Heart left ventricle (tissue), 16 donors: ENCODE results near the gene CRISPLD2. TPM values are rescaled to one million over a fixed set of nuclear protein-coding genes. Genes with fewer than 3 reads are reported as not detected.
A peak's percentile ranks its signal among the peaks of the same experiment; 100 is the strongest.

ENCODE experiments used
- ATAC-seq, 4 donors: fragments of 200-7000 bp; cut with Tn5 transposase; one replicate each; pipeline ENCODE4 v1.9.1; 2020 to 2022; ENCODE audit warnings: moderate library complexity in 4 of 4, mild to moderate bottlenecking in 3 of 4, moderate number of reproducible peaks in 1 of 4
- DNase-seq, 5 donors: peaks; one replicate each; pipeline ENCODE4 v3.0.0-alpha.2; 2020
- H3K27ac ChIP-seq, 12 donors: fragments of 200-600 bp; sonication (generic) in 4 of 12; one replicate each; pipeline versions ENCODE4 v1.5.0 to v1.8.0; 2016 to 2022; ENCODE audit warnings: mild to moderate bottlenecking in 2 of 12
- H3K27me3 ChIP-seq, 9 donors: fragments of 200-600 bp; sonication (generic) in 2 of 9; one replicate each; pipeline versions ENCODE4 v1.5.1 to v1.8.0; 2016 to 2022; ENCODE audit warnings: mild to moderate bottlenecking in 3 of 9
- H3K36me3 ChIP-seq, 9 donors: fragments of 200-600 bp; sonication (generic) in 2 of 9; one replicate each; pipeline versions ENCODE4 v1.5.0 to v1.8.0; 2018 to 2022; ENCODE audit warnings: mild to moderate bottlenecking in 2 of 9
- H3K4me1 ChIP-seq, 12 donors: fragments of 200-600 bp; sonication (generic) in 4 of 12; one replicate each; pipeline versions ENCODE4 v1.5.0 to v1.8.0; 2016 to 2022; ENCODE audit warnings: mild to moderate bottlenecking in 3 of 12
- H3K4me3 ChIP-seq, 12 donors: fragments of 200-600 bp; sonication (generic) in 4 of 12; one replicate each; pipeline versions ENCODE4 v1.5.0 to v1.8.0; 2017 to 2022; ENCODE audit warnings: mild to moderate bottlenecking in 9 of 12, moderate library complexity in 4 of 12
- H3K9me3 ChIP-seq, 12 donors: fragments of 200-600 bp; sonication (generic) in 4 of 12; one replicate each; pipeline versions ENCODE4 v1.5.0 to v1.8.0; 2016 to 2022; ENCODE audit warnings: mild to moderate bottlenecking in 1 of 12
- CTCF ChIP-seq, 12 donors: fragments of 200-600 bp; sonication (generic) in 4 of 12; IDR thresholded peaks; one replicate each; pipeline versions ENCODE4 v1.5.0 to v1.8.0; 2018 to 2022; ENCODE audit warnings: antibody characterized with exemption in 12 of 12, mild to moderate bottlenecking in 5 of 12
- POLR2A ChIP-seq, 2 donors: fragments of 450-650 bp; IDR thresholded peaks; one replicate each; pipeline ENCODE4 v1.6.1; 2017; ENCODE audit warnings: antibody characterized with exemption in 2 of 2, mild to moderate bottlenecking in 2 of 2, moderate library complexity in 2 of 2
- WGBS, 4 donors: extraction: QIAGEN DNeasy Blood & Tissue Kit in 2 of 4; methylation state at CpG; one replicate each; pipeline versions ENCODE4 v1.1.5 to v1.1.7; 2013 to 2018; 5-methylcytosine and 5-hydroxymethylcytosine counted together
- intact Hi-C, 10 donors: fragments of 100-400 bp; cut with DNase I; formaldehyde crosslinking; loops; one replicate each; pipeline versions ENCODE4 v1.11.1 to v1.14.2; 2022
- polyA plus RNA-seq, 2 donors: library from polyadenylated mRNA; stranded (reverse); fragments of 200-250 nt; gene quantifications; one replicate each; pipeline ENCODE4 v1.2.3, GENCODE V29; 2013
- total RNA-seq, 9 donors: library from RNA; depleted of rRNA in 2 of 9; stranded (reverse); fragments of >200 nt in 2 of 9; fragmentation: NEBNext Ultra II Directional in 3 of 9; extraction: Animal tissue kit (Norgen Biotek cat#: 25700) in 3 of 9; gene quantifications; one replicate each; pipeline versions ENCODE4 v1.1.0 to v1.2.4, GENCODE V29; 2016 to 2023
- donor health status: ischemic (EF 13 %, LVEDD 7.1; RV severe dilation, severe dysfunction).
- donor health status: healthy with polysubstance abuse.
- donor health status: DM: no; HTN: yes; CAD: no.
- donor health status: DM: no; HTN: no; CAD: no.
- donor health status: ischemic (EF 25% LVEDD 6.9; RV normal size, moderate dysfunction).
- donor health status: ischemic (EF 25% LVEDD 5.7; RV mildly dilated, moderate dysfunction).
- donor health status: healthy.
- donor health status: DM: yes; HTN: yes; CAD: no.
- donor health status: ischemic (EF 35%, LVEDD 5.7; RV mildly dilated, moderate dysfunction).
- donor health status: nonischemic (EF 11% LVEDD 7.7; RV severe dilation, severe dysfunction).
- donor health status: DM: yes; HTN: yes; CAD: no.
- donor health status: PGD.
- donor health status: ischemic (EF 29% LVEDD 5.4; RV normal size, mild dysfunction).
- donor health status: nonischemic (EF 23%, LVEDD 6.1; RV moderate dilation, normal function).

The CRISPLD2 gene
- total and polyA plus RNA-seq, 11 donors, result 8.0 to 153 (median 12.9) TPM

GRCh38 chr16:84845496-84846002 is 25.8 kb downstream of the CRISPLD2 start:
- Histone ChIP-seq H3K4me3 (no peak overlapping the region), H3K36me3 (peaks cover 0 to 32% (median 3%) of the 10 kb centered on the region in 9 donors), H3K9me3 (no peaks in the 10 kb centered on the region), H3K27ac (no peak overlapping the region), H3K4me1 (peaks cover 0 to 19% (median 0%) of the 10 kb centered on the region in 12 donors), H3K27me3 (peaks cover 0 to 13% (median 3%) of the 10 kb centered on the region in 9 donors)
- DNase-seq (peak in 1 of 5 donors; percentile 42), ATAC-seq (no peak)
- intact Hi-C loops, result no loop called here
- TF ChIP-seq POLR2A (IDR thresholded peaks at IDR 0.05) (no peak), CTCF (IDR thresholded peaks at IDR 0.05) (no peak)
- 69 to 92% (median 83%) methylated on average over 9 to 14 of the region's 14 CpGs for WGBS, 4 donors

DNA sequence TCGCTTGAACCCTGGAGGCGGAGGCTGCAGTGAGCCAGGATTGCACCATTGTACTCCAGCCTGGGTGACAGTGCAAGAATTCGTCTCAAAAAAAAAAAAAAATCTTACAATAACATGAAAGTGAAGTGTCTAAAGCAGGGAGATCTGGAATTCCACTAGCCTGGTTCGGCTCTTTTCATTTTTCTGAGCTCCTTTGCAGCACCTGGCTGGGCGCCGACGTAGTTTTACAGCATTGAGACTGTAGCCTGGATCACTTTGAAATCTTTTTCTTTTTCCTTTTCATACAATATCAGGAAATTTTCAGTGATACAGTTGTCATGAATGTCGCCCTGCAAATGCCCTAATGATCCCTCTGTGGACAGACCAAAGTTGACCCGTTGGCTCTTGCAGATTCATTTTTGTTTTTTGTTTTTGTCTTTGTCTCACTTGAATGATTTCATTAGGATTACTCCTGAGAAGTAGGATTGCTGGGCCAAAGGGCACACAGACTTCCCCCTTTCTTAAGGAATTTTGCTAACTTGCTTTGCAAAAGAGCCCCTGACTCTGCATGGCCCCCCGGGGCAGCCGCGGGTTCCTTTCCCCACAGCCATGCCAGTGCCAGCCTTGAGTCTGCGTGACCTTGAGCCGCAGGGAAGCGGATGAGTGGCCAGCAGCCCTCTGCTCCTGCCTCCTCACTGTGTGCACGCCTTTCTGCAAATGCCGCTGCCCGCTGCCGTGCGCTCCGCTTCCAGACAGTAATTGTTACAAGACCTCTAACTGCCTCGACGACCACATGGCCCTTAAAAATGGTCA is 28.0 kb downstream of the CRISPLD2 start:
- Histone ChIP-seq H3K4me1 (peaks cover 0 to 15% (median 0%) of the 10 kb centered on the region in 12 donors), H3K27ac (no peak overlapping the region), H3K4me3 (no peak overlapping the region), H3K9me3 (no peaks in the 10 kb centered on the region), H3K27me3 (no peaks in the 10 kb centered on the region), H3K36me3 (peaks cover 0 to 47% (median 13%) of the 10 kb centered on the region in 9 donors)
- ATAC-seq (no peak), DNase-seq (peak in 1 of 5 donors; percentile 32)
- TF ChIP-seq POLR2A (IDR thresholded peaks at IDR 0.05), result no peak
- TF ChIP-seq CTCF (IDR thresholded peaks at IDR 0.05), result no peak
- intact Hi-C loops, result no loop called here
- 70 to 80% (median 76%) methylated on average over 23 of the region's 23 CpGs for WGBS, 4 donors

- DNase-seq (peak in 1 of 5 donors; percentile 21), ATAC-seq (peak in 1 of 4 donors; percentile 19)
- intact Hi-C loops, result no loop called here
- peaks cover 0 to 2% (median 0%) of the 10 kb centered on the region in 12 donors for H3K4me1 ChIP-seq
- no peaks in the 10 kb centered on the region for H3K9me3 ChIP-seq
- H3K36me3 ChIP-seq, result peaks cover 0 to 48% (median 20%) of the 10 kb centered on the region in 9 donors
- no peak overlapping the region for H3K4me3 ChIP-seq
- TF ChIP-seq CTCF (IDR thresholded peaks at IDR 0.05) (no peak), POLR2A (IDR thresholded peaks at IDR 0.05) (no peak)
- no peak overlapping the region for H3K27ac ChIP-seq
- WGBS, 4 donors, result 63 to 84% (median 79%) methylated on average over 19 to 22 of the region's 22 CpGs
- H3K27me3 ChIP-seq, result no peaks in the 10 kb centered on the region
These were observed 29.3 kb downstream of the CRISPLD2 start for GRCh38 chr16:84848986-84849634.

GRCh38 chr16:84849751-84850150 is 30.0 kb downstream of the CRISPLD2 start:
- Histone ChIP-seq H3K27ac (no peak overlapping the region), H3K4me3 (no peak overlapping the region), H3K36me3 (peaks cover 0 to 50% (median 25%) of the 10 kb centered on the region in 9 donors), H3K9me3 (no peaks in the 10 kb centered on the region), H3K4me1 (no peaks in the 10 kb centered on the region), H3K27me3 (no peaks in the 10 kb centered on the region)
- intact Hi-C loops, result no loop called here
- ATAC-seq (no peak), DNase-seq (peak in 2 of 5 donors; percentile 8 to 9)
- no peak for TF ChIP-seq CTCF (IDR thresholded peaks at IDR 0.05)
- TF ChIP-seq POLR2A (IDR thresholded peaks at IDR 0.05), result no peak
- WGBS, 4 donors, result 89 to 94% (median 91%) methylated on average over 6 of the region's 6 CpGs
